Tibial artery (tissue), 4 donors: ENCODE results near the gene MYCT1.
"Not testable (repeated sequence)": the region's sequence is repeated elsewhere in the genome, so short reads cannot be mapped to it uniquely, and the experiment has no call there.

Experiments
- DNase-seq, 2 donors: peaks; one replicate each; pipeline ENCODE4 v3.0.0-alpha.2; 2019
- H3K27ac ChIP-seq, 2 donors: fragments of 200-600 bp; sonication (generic) in 1 of 2; 1 replicate in 1 of 2; 2 replicates in 1 of 2; pipeline ENCODE4 v1.5.1; 2018 to 2019; ENCODE audit warnings: mild to moderate bottlenecking in 1 of 2
- H3K27me3 ChIP-seq, 2 donors: fragments of 200-600 bp; sonication (generic) in 1 of 2; one replicate each; pipeline versions ENCODE4 v1.5.1 to v1.6.0; 2016 to 2019
- H3K36me3 ChIP-seq, 3 donors: fragments of 200-600 bp; sonication (generic) in 2 of 3; one replicate each; pipeline ENCODE4 v1.5.1; 2016 to 2019; ENCODE audit warnings: mild to moderate bottlenecking in 2 of 3
- H3K4me1 ChIP-seq, 4 donors: fragments of 200-600 bp; sonication (generic) in 2 of 4; 1 replicate in 3 of 4; 2 replicates in 1 of 4; pipeline ENCODE4 v1.5.1; 2016 to 2019
- H3K4me3 ChIP-seq, 2 donors: fragments of 200-600 bp; sonication (generic) in 1 of 2; 1 replicate in 1 of 2; 2 replicates in 1 of 2; pipeline ENCODE4 v1.5.1; 2018 to 2019; ENCODE audit warnings: mild to moderate bottlenecking in 2 of 2
- H3K9me3 ChIP-seq, 3 donors: fragments of 200-600 bp; sonication (generic) in 1 of 3; one replicate each; pipeline ENCODE4 v1.5.1; 2016 to 2019
- CTCF ChIP-seq, 2 experiments: fragments of 200-600 bp in 1 of 2; fragments of 450-650 bp in 1 of 2; IDR thresholded peaks; one replicate each; pipeline ENCODE4 v1.5.1; 2017 to 2019; ENCODE audit warnings: antibody characterized with exemption in 2 of 2, mild to moderate bottlenecking in 1 of 2, moderate library complexity in 1 of 2
- intact Hi-C: fragments of 100-400 bp; cut with DNase I; formaldehyde crosslinking; loops from one replicate; pipeline ENCODE4 v1.15.0; 2023; ENCODE audit warnings: low total_unique reads

Gene MYCT1

GRCh38 chr6:152701863-152702401, 4.2 kb downstream of the MYCT1 start:
- Histone ChIP-seq H3K27me3 (no peaks in the 10 kb centered on the region), H3K9me3 (no peaks in the 10 kb centered on the region), H3K4me1 (no peaks in the 10 kb centered on the region), H3K4me3 (no peak overlapping the region), H3K36me3 (no peaks in the 10 kb centered on the region), H3K27ac (no peak overlapping the region)
- intact Hi-C loops: no loop called here
- TF ChIP-seq CTCF (IDR thresholded peaks at IDR 0.05): no peak
- DNase-seq: no peak

- H3K9me3 ChIP-seq, H3K36me3 ChIP-seq, H3K4me1 ChIP-seq, DNase-seq, H3K27ac ChIP-seq, intact Hi-C loops, H3K4me3 ChIP-seq, H3K27me3 ChIP-seq: not testable (repeated sequence)
Observed at GRCh38 chr6:152703750-152704149, 6.1 kb downstream of the MYCT1 start.

GRCh38 chr6:152705327-152705726, 7.6 kb downstream of the MYCT1 start:
- peaks cover 0 to 9% (median 0%) of the 10 kb centered on the region in 3 donors for H3K9me3 ChIP-seq
- no peak overlapping the region for H3K4me3 ChIP-seq
- no peaks in the 10 kb centered on the region for H3K36me3 ChIP-seq
- H3K27me3 ChIP-seq: no peaks in the 10 kb centered on the region
- no peaks in the 10 kb centered on the region for H3K4me1 ChIP-seq
- no peak for DNase-seq
- H3K27ac ChIP-seq: no peak overlapping the region
- no peak for TF ChIP-seq CTCF (IDR thresholded peaks at IDR 0.05)
- intact Hi-C loops: no loop called here

GRCh38 chr6:152716322-152716721, 18.6 kb downstream of the MYCT1 start:
- no peak for TF ChIP-seq CTCF (IDR thresholded peaks at IDR 0.05)
- H3K4me3 ChIP-seq: no peak overlapping the region
- no peak overlapping the region for H3K27ac ChIP-seq
- DNase-seq: no peak
- no peaks in the 10 kb centered on the region for H3K4me1 ChIP-seq
- H3K9me3 ChIP-seq: peaks cover 0 to 12% (median 7%) of the 10 kb centered on the region in 3 donors
- no peaks in the 10 kb centered on the region for H3K27me3 ChIP-seq
- intact Hi-C loops: no loop called here
- H3K36me3 ChIP-seq: no peaks in the 10 kb centered on the region

- Histone ChIP-seq H3K27me3 (no peaks in the 10 kb centered on the region), H3K4me3 (no peak overlapping the region), H3K36me3 (no peaks in the 10 kb centered on the region), H3K9me3 (no peaks in the 10 kb centered on the region), H3K4me1 (no peaks in the 10 kb centered on the region), H3K27ac (no peak overlapping the region)
- intact Hi-C loops: no loop called here
- TF ChIP-seq CTCF (IDR thresholded peaks at IDR 0.05): no peak
- no peak for DNase-seq
Observed at GRCh38 chr6:152720974-152721373, 23.3 kb downstream of the MYCT1 start.

GRCh38 chr6:152721956-152722355, 24.3 kb downstream of the MYCT1 start:
- Histone ChIP-seq H3K27me3 (no peaks in the 10 kb centered on the region), H3K27ac (no peak overlapping the region), H3K4me3 (no peak overlapping the region), H3K9me3 (no peaks in the 10 kb centered on the region), H3K4me1 (no peaks in the 10 kb centered on the region), H3K36me3 (no peaks in the 10 kb centered on the region)
- TF ChIP-seq CTCF (IDR thresholded peaks at IDR 0.05): no peak
- intact Hi-C loops: no loop called here
- no peak for DNase-seq
